Retinal pigment epithelial cell (primary cell): Measurements from ENCODE around the gene KLHL3.

ENCODE experiments used
- DNase-seq: peaks from one replicate; pipeline ENCODE4 v3.0.0-alpha.2; 2010; ENCODE audit warnings: low read depth
- H3K4me3 ChIP-seq: 2 replicates; pipeline ENCODE4 v1.5.1; 2011; ENCODE audit warnings: mild to moderate bottlenecking, low read length, control low read depth, moderate library complexity
- TF ChIP-seq, protein P1 (sequence below): conservative IDR thresholded peaks from 2 replicates; pipeline ENCODE4 v1.5.1; 2011; ENCODE audit warnings: low read depth, low read length, control low read depth, inconsistent platforms

Gene KLHL3

DNA sequence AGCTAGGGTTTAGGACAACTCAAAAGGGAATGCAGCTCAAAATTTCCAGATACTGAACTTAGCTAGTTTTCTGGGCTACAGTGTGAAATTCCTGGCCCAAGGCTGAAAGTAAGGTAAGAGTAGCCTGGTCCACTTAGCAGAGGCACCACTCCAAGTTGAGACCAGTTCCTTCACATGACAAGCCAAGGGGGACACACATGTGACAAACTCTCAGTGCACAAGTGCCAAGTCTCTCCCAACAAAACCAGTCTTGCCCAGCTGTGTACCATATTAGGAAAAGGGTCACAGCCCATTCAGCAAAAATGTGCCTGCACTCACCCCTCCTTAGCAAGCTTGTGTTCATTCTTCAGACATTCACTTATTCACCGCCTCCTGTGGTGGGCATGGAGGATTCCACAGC is 27.8 kb downstream of the KLHL3 start:
- DNase-seq: no peak
- H3K4me3 ChIP-seq: no peak overlapping the region
- TF ChIP-seq, protein P1, sequence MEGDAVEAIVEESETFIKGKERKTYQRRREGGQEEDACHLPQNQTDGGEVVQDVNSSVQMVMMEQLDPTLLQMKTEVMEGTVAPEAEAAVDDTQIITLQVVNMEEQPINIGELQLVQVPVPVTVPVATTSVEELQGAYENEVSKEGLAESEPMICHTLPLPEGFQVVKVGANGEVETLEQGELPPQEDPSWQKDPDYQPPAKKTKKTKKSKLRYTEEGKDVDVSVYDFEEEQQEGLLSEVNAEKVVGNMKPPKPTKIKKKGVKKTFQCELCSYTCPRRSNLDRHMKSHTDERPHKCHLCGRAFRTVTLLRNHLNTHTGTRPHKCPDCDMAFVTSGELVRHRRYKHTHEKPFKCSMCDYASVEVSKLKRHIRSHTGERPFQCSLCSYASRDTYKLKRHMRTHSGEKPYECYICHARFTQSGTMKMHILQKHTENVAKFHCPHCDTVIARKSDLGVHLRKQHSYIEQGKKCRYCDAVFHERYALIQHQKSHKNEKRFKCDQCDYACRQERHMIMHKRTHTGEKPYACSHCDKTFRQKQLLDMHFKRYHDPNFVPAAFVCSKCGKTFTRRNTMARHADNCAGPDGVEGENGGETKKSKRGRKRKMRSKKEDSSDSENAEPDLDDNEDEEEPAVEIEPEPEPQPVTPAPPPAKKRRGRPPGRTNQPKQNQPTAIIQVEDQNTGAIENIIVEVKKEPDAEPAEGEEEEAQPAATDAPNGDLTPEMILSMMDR: no peak

DNA sequence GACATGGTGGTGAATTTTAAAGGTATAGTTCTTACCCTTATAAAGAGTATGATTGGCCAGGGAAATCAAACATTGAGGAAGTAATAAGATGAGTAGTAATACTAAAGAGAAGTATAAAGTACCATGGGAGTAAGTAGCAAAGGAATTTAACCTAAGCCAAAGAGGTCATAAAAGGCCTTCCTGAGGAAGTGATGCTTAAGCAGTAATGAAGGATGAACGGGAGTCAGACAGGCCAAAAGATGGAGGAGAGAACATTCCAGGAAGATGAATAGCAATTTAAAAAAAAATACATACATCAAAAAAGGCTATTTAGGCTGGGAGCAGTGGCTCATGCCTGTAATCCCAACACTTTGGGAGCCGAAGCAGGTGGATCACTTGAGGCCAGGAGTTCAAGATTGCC is 29.0 kb downstream of the KLHL3 start:
- no peak for DNase-seq
- no peak overlapping the region for H3K4me3 ChIP-seq
- TF ChIP-seq, protein P1: no peak

DNA sequence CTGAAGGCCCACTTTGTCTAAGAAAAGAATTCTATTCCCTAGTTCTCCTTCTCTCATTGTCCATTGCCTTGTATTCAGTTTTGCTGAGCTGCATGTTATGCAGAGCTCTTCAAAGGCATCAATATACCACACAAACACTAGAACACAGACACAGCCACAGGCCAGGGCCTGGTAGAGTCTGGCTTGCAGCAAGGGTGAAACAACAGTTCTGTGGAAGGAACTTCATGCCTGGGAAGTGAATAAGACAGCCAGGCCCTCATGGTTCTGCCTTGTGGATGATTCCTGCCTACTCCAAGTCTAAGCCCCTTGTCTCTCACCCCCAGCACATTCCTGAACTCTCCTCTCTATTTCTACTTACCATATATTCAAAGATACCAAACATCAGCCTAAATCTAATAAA is 30.8 kb downstream of the KLHL3 start:
- DNase-seq: no peak
- H3K4me3 ChIP-seq: no peak overlapping the region
- TF ChIP-seq, protein P1: no peak

DNA sequence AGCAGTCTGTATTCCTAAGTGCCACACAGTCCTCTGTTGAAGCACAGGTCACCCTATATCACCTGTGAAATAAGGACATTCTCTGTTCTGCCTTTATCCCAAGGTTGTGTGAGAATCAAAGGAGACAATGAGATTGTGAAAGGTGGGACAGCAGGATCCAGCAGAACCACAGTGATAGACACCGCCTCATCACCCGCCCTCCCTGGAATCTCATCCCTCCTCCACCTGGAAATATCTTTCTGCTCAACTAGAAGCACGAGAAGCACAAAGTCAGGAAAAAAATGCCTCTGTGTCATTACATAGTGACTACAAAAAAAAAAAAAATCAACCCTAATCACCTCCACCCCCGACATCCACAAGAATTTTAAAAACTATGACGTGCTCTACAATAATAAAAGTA is 32.3 kb downstream of the KLHL3 start:
- TF ChIP-seq, protein P1: no peak
- H3K4me3 ChIP-seq: no peak overlapping the region
- no peak for DNase-seq

DNA sequence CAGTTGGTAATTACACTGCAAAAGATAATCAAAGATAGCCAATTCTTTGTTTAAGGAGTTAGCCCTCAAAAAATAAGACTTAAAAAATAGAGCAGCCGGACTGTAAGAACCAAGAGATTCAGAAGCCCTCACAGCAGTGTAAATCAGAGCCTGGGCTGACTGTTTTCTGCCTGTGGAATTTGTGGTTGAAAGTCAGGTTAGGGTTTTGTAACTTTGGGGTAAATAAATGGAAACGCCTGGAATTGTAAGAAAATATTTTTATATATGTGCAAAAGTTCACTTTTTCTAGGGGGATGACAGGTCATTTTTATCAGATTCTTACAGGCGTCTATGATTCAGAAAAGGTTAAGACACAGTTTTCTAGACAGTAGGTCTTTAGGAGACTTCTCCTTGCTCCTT is 35.6 kb downstream of the KLHL3 start:
- DNase-seq: no peak
- no peak overlapping the region for H3K4me3 ChIP-seq
- TF ChIP-seq, protein P1: no peak

DNA sequence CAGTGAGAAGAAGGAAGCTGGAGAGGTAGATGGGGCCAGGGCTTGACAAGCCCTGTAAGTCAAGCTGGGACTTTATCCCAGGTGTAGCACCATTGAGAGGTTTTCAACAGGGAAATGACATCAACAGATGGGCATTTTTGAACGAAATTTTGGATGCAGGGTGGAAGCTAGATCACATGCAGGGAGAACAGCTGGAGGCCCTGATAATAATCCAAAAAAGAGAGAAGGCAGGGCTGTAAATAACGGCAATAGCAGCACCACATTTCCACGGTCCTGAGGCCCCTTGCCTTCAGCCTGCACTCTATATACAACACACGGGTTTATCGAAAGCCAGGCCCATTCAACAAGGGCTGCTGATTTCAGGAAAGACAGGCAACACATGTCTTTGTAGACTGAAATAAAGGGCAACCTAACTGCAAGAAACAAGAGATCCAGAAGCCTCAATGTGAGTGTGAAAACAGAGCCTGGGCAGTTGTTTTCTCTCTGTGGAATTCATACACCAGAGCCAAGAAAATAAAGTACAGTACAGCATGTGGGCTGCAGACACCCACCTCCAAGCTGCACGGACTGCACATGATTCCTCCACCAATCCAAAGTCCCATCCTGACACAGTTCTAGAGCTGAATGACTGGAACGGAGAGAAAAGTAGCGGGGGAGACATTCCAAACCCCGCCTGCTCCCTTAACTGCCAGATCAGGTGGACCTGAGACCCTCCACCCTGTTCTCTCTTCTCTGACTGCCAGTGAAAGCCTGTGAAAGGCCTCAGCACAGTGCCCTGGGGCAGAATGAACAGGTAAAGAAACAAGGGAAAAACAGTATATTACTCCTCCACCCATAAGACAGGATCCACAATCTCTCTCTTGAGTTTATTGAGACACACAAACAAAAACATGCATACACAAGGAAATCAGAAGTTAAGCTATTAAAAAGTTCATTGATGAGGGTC is 36.3 kb downstream of the KLHL3 start:
- peak; percentile 6 for DNase-seq
- TF ChIP-seq, protein P1: no peak
- H3K4me3 ChIP-seq: no peak overlapping the region

DNA sequence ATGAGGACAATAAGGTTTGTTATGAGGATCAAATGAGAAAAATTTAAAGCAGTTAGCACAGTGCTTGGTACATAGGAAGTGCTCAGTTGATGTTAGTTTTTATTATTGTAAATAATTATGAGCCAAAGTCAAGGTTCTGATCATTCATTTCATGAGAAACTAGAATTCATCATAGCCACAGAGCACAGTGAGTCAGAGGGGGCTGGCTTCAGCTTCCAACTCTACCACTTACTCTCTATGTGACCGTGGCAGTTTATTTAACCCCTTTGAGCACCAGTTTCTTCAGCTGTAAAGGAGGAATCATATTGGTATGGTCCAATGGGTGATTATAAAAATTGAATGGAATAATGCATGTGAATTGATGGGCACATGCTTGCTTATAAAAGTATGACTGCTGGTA is 39.4 kb downstream of the KLHL3 start:
- H3K4me3 ChIP-seq: no peak overlapping the region
- no peak for DNase-seq
- TF ChIP-seq, protein P1: no peak
